Activated CD8-positive, alpha-beta memory T cell treated with anti-CD3 and anti-CD28 coated beads for 24 hours (primary cell): ENCODE measurements around the gene CD151.

Source experiments
- DNase-seq: peaks from one replicate; pipeline ENCODE4 v3.0.0-alpha.2; 2020

The CD151 gene

GRCh38 chr11:815675-816432 is 16.9 kb upstream of the CD151 start:
- DNase-seq: no peak

GRCh38 chr11:816433-816779 is 16.3 kb upstream of the CD151 start:
- no peak for DNase-seq

- DNase-seq: no peak
These were observed 14.2 kb upstream of the CD151 start, which contains the start of gene PNPLA2 for GRCh38 chr11:818396-819128. Gene PNPLA2, plus strand, starts transcription at chr11:818914. Its CDS starts 805 bp downstream, at chr11:819719.

- DNase-seq: peak; percentile 95
These were observed 13.4 kb upstream of the CD151 start for GRCh38 chr11:819129-819931.

GRCh38 chr11:819943-820649 is 12.7 kb upstream of the CD151 start:
- peak; percentile 94 for DNase-seq

GRCh38 chr11:820655-821511 is 11.9 kb upstream of the CD151 start:
- no peak for DNase-seq

- no peak for DNase-seq
These were observed 11.0 kb upstream of the CD151 start for GRCh38 chr11:821512-822371.

- DNase-seq: no peak
These were observed 9.1 kb upstream of the CD151 start for GRCh38 chr11:823441-824291.

GRCh38 chr11:824292-824880 is 8.4 kb upstream of the CD151 start:
- DNase-seq: no peak

GRCh38 chr11:824942-825341 is 7.8 kb upstream of the CD151 start:
- no peak for DNase-seq

- DNase-seq: no peak
These were observed 7.2 kb upstream of the CD151 start for GRCh38 chr11:825366-826226.

GRCh38 chr11:826227-826621 is 6.5 kb upstream of the CD151 start:
- DNase-seq: no peak

- no peak for DNase-seq
These were observed 6.0 kb upstream of the CD151 start for GRCh38 chr11:826836-827145.

GRCh38 chr11:827146-827896 is 5.4 kb upstream of the CD151 start:
- peak; percentile 70 for DNase-seq

- no peak for DNase-seq
These were observed 4.9 kb upstream of the CD151 start, which contains the start of gene CRACR2B for GRCh38 chr11:827897-828192. Gene CRACR2B, plus strand, starts transcription at chr11:827919. Its CDS starts 689 bp downstream, at chr11:828608.

GRCh38 chr11:828506-829175 is 4.1 kb upstream of the CD151 start:
- DNase-seq: no peak

- peak; percentile 60 for DNase-seq
These were observed 3.4 kb upstream of the CD151 start for GRCh38 chr11:829176-829846.
